Measurements from ENCODE around the gene ARSG.

DNA sequence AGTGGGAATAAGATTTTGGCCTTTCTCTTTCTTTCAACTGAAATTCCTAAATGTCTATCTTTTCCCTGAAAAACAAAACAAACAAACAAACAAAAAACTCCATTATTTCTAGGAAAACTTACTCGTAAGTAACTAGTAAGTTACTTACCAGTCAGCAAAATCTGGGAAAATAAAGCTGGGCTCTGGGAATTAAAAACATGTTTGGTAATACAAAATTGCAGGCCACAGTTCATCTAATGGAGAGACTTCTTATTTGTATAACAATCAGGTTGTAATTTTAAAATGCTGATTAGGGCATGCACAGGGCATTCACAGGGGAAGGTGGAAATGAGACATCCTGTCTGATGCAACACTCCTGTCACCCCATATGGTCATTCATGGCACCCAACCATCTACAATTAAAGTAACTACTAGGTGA lies 169.8 kb downstream of the ARSG start:
- no peak for TF ChIP-seq CTCF (IDR thresholded peaks at IDR 0.05)
- no peak for TF ChIP-seq EZH2phosphoT487 (IDR thresholded peaks at IDR 0.05)
- no peak for TF ChIP-seq EZH2 (IDR thresholded peaks at IDR 0.05)
